Subcutaneous adipose tissue (tissue), 4 donors: ENCODE measurements around the gene GBX1. TPM values are rescaled to one million over a fixed set of nuclear protein-coding genes. Genes with fewer than 3 reads are reported as not detected.

Experiments
- CTCF ChIP-seq: fragments of 450-650 bp; IDR thresholded peaks from one replicate; pipeline ENCODE4 v1.5.1; 2016; ENCODE audit warnings: low read depth, mild to moderate bottlenecking, control low read depth, antibody characterized with exemption, moderate library complexity
- total RNA-seq, 4 donors: library from RNA; depleted of rRNA; stranded (reverse); fragments of >200 nt; gene quantifications; one replicate each; pipeline ENCODE4 v1.1.0, GENCODE V29; 2016

The GBX1 gene
- not detected for total RNA-seq

GRCh38 chr7:151167197-151167961 lies at the start of gene GBX1:
Gene GBX1, minus strand, starts transcription at chr7:151167694. Its CDS starts 146 bp downstream, at chr7:151167548.
- no peak for TF ChIP-seq CTCF

DNA sequence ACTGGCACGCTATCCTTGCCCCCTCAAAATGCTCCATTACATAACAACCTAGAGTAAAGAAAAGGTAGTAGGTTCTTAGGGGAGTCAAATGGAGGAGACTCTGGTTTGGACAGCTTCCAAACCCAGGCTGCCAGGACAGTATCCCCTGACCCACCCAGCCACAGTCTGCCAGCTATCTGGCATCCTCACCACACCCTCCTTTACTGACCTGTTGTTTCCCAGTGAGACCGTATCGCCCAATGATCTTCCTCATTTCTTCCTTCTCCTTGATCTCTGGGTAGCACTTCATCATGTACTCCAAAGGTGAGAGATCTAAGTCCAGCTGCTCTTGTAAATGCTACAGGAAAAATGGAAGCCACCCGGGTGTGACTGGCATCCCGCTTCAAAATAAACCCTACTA lies 47.9 kb upstream of the GBX1 start:
- TF ChIP-seq CTCF = no peak

GRCh38 chr7:151213826-151214225 lies 46.3 kb upstream of the GBX1 start:
- TF ChIP-seq CTCF = no peak

DNA sequence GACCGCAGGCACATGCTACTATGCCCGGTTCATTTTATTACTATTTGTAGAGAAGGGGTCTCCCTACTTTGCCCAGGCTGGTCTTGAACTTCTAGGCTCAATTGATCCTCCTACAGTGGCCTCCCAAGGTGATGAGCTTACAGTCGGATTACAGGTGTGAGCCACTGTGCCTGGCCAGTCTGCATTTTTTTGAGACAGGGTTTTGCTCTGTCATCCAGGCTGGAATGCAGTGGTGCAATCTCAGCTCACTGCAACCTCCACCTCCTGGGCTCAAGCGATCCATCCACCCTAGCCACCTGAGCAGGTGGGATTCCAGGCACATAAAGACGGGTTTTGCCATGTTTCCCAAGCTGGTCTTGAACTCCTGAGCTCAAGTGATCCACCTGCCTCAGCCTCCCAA lies 45.1 kb upstream of the GBX1 start:
- no peak for TF ChIP-seq CTCF

- no peak for TF ChIP-seq CTCF
Observed at GRCh38 chr7:151211155-151211772, 43.8 kb upstream of the GBX1 start.

DNA sequence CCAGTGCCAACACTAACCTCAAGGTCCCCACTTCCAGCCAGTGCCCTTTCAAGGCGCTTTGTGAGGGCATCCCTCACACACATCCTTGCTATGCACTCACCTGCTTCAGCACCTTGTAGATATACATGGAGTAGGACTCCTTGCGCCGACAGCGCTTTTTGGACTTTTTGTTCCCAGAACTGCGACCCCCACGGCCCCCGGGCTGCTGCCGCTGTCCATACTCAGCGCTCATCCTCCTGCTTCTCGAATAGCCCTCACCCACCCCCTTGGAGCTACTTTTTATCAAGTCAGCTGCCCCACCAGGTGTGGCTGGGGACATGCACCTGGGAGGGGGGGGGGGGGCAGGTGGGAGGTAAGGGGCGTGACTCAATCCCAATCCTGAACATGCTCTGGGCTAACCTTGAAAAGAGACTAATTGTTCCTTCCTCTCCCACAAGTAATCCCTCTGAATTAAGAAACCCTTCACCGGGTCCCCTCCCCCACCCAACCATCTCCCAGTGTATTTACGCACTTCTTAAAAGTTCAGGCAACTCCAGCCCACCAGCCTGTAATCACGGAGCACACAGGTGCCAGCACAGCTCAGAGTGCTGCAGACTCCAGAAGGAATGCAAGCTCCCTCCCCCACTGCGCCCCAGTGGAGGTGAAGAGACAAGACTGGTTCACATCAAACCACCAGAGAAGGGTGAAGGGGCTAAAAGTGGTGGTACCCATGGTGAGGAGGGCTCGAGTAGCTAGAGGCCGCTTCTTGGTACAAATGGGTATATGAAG lies 42.8 kb upstream of the GBX1 start, which contains the start of gene H2BK1:
TSS of gene H2BK1 (minus strand) at position 402 of the 768 bp plus-strand sequence. CDS start at position 232, 170 bp downstream.
- TF ChIP-seq CTCF = no peak

DNA sequence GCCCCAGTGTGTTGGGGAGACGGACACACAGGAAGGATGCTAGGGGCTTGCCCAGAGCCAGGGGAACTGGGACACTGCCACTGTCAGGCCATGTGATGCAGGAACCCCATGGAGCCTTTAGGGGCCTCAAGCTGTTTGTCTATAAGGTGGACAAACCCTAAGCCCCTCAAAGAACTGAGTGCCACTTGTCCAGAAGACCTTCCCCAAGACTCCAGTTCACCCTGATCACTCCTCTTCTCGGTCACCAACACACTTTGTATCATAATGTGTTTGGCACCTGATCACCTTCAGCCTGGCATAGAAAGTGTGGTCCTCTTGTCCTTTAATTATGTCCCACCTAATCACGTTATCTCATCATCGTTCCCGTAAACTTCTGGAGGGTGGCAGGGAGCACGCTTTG lies 42.1 kb upstream of the GBX1 start:
- no peak for TF ChIP-seq CTCF
